Globus pallidus (tissue), 1 donor: ENCODE data around the gene INPP4A.

Experiments
- DNase-seq: peaks from one replicate; pipeline ENCODE4 v3.0.0-alpha.2; 2015; ENCODE audit warnings: low spot score

The INPP4A gene

DNA sequence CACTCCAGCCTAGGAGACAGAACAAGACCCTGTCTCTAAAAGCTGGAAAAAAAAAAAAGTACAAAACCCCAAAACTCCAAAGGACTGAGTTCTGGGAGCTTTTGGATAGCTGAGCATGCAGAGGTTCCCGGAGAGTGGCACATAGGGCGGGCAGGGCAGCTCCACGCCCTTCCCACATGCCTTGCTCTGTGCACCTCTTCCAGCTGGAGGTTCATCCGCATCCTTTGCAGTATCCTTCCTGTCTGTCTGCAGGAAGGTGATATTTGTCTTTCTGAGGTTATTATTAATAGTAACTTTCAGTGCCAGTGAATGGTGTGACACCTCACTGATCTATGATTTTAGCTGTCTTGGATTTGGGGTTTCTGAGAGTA, 70.2 kb downstream of the INPP4A start:
- no peak for DNase-seq

DNA sequence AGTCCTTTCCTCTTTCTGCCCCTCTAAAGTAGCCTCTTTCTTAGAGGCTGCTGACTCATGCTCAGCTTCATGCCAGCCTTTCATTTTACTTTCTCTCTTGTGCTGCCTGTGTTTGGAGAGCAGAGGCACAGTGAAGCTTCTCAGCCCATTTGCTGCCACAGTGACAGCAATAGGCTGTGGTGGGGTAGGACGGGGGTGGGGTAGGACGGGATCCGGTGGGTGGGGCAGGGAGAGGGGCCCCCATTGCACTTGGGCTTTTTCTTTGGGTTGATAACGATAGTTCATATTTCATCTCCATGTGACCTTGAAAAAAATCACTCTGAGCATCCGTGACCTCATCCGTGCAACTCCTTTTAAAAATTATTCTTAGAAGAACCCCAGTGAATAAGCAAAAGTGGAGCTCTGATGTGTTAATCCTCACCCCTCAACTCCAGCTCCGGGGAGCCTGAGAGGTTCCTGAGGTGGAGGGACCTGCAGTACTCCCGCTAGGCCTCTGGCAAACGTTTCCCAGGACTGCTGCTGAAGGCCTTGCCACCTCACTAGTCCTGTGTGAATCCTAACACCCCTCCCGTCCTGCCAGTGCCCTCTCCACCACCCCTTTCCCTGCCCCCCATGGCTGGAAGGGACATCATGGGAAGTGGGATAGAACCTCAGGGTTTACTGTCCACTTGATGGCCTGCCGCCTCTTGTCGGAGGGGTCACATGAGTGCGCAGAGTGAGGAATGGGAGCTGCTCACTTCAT, 70.8 kb downstream of the INPP4A start:
- no peak for DNase-seq

DNA sequence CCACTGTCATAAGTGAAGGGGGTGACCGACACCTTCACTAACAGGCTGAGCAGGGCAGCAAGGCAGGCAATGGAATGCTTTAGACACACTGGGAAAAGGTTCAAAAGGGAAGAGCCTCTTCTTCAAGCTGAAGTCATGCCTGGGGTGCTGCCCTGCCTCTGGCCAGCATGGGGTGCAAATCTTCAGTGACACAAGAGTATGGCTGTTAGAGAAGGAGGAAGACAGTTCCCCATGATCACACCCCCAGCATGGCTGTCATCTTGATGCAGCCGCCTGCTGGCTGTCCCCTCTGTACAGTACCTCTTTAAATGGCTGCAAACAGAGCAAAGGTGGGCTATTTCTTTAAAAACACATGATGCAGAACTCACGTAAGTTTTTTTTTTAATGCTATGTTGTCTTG, 71.9 kb downstream of the INPP4A start:
- no peak for DNase-seq

DNA sequence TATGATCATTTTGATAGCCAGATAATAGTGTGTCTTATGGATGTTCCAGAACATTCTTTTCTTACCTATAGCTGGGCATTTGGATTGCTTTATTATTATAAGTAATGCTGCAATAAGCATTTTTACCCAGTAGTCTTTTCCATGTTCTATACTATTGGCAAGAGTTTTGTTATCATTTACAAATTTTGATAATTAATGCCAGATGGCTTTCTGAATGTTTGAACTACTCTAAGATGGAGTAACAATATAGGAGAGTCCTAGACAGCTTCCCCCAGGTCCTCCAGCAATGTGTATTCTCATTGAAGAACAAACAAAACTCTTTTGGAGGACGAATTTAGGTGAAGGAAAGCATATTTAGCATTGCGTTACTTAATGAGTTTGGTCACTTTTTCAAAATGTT, 73.0 kb downstream of the INPP4A start:
- DNase-seq: no peak

DNA sequence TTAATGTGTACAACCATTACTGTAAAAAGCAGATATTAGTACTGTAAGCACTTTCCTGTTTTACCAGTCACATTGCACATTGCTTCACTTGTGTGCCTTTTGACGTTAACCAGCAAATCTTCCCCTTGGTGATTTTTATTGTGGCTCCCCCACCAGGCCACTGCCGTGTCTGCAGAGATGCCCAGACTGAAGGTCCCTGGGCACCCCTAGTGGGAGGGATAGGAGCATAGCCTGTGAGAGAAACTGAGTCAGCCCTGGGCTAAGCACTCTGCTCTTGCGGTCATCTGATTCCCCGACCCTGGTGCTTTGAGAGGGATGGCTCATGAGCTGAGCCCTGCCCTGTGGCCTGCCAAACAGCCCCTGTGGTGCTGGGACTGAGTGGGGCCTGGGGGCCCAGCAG, 73.4 kb downstream of the INPP4A start:
- DNase-seq: no peak

DNA sequence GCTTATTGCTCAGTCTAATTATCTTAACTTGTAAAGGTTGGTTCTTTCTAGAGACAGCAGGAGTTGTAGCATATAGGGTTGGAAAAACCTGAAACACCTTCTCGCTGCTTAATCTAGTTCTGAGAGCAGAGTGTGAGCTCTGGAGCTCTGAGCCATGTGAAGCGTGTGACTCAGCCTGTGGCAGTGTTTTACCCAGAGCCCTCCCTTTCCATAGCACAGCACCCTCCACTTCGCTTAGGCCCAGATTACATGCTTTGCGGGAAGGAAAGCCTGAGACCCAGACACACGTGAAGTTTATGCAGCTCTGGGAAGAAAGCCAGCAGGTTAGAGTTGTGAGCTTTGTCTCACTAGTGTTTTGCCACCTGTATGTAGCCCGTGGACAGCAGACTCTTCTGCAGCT, 74.5 kb downstream of the INPP4A start:
- DNase-seq: no peak

DNA sequence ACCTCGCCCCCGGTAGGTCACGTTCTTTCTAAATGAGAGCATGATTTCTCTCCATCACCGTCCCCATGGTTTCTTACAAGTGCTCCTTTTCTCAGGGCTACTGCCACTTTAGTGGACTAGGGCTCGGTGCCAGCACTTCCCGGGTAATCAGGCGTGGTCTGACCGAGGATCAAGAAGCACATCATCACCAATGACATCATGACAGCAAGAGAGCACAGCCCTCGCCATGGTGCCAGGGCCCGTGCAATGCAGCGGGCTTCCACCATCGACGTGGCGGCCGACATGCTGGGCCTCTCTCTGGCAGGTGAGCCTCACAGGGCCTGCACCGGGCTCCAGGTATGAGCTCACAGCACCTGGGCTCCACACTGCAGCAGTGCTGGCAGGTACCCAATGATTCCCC, 75.2 kb downstream of the INPP4A start:
- no peak for DNase-seq

DNA sequence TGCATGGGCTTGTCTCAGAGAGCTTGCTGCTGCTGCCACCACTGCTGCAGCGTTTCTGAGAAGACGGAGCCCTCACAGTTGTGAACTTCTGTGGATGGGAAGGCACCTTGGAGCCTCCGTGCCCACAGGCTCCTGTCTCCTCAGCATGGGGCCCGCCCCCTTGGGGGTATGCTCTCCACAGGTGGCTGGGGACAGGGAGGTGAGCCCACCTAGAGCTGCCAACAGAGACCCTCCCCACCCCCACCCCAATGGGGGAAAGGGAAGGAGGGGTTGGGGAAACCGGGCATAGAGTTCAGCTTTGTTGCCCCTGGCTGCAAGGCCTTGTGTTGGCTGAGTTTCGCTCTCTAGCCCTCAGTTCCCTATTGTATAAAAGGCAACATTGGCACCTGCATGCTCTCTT, 76.1 kb downstream of the INPP4A start:
- DNase-seq: no peak

DNA sequence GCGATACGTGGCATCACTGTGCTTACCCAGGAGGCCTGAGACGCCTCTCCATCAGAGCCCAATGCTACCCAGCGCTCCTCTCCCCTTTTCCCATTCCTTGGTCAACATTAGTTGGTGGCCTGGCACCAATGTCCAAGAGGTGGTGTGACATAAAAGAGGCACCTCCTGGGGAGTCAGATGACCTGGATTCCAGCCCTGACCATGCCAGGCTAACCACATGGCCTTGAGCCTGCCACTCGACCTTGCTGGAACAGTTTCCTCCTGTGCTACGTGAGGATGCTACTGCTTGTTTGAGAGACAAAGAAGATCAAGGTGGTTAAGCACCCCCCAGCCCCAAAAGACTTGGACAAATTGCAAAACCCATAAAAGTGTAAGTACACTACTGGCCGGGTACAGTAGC, 76.6 kb downstream of the INPP4A start:
- DNase-seq: no peak

DNA sequence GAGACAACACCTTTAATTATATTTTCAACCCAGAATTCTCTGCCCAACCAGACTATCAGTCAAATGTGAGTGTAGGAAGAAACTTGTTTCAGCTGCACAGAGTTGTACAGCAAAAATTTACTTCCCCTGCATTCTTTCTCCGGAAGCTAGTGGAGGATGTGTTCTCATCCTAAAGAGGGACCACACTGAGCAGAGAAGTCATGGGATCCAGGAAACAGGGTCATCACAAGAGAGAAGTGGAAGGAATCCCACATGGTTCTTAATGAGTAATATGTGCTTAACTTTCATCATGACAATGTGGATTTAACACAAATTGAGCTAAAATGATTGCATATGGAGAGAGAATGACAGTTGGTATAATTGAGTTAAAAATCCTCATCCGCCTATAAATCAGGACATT, 78.2 kb downstream of the INPP4A start:
- no peak for DNase-seq

DNA sequence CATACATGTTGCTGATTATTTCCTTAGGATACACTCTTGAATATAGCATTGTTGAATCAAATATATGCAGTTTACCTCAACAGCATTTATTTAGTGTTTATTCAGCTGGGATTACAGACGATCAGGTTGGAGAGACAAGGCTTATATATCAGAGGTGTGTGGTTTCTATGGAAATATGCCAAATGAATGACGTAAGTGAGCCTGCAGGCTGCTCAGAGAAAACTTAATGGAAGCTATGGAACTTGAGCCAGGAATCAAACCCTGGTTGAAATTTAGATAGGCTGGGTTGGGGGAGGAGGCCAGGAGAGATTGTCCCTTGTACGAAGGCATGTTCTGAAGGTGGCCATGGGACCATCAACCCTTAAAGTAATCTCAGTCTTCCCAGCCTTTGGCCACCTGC, 79.5 kb downstream of the INPP4A start:
- DNase-seq: no peak

DNA sequence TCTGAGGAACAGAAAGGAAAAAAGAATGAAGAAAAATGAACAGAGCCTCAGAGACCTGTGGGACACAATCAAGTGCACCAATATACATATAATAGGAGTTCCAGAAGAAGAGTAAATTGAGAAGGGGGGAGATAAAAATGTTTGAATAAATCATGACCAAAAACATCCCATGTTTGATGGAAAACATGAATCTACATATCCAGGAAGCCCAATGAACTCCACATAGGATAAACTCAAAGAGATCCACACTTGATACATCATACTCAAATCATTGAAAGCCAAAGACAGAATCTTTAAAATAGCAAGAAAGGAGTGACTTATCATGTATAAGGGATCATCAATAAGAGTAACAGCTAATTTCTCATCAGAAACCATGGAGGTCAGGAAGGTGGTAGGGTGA, 83.7 kb downstream of the INPP4A start:
- DNase-seq: no peak

DNA sequence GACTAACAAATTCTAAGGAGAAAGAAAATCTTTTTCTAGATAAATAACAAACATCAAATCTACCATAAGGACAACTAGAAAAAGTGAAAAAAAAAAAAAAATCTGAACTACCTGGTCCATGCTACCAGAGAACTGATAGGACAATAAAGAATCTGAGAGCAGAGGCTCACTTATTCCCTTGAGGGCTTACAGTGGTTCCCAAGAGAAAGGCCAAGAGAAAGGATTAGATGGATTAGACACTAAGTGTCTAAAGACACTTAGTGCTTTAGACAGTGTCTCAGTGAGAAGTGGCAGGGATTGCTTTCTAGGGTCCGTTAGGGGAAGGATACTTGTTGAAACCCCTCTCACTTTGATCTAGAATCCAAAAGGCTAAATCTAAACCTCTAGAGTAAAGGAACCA, 85.5 kb downstream of the INPP4A start:
- no peak for DNase-seq

DNA sequence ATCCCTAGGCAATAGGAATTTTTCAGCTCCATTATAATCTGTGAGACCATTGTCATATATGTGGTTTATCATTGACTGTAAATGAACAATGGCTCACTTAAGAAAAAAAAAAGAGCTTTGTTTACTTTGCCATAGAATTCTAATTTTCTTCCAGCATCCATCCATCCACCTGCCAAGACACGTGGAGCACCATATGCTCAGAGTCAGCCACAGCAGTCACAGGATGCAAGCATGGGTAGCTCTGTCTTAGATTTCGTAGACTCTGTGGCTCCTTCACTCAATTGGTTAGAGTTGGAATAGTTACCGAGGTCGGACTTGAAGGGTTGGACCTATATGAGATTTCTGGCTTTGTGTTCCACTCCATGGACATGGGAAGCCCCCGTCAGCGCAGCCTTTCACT, 88.1 kb downstream of the INPP4A start:
- no peak for DNase-seq

DNA sequence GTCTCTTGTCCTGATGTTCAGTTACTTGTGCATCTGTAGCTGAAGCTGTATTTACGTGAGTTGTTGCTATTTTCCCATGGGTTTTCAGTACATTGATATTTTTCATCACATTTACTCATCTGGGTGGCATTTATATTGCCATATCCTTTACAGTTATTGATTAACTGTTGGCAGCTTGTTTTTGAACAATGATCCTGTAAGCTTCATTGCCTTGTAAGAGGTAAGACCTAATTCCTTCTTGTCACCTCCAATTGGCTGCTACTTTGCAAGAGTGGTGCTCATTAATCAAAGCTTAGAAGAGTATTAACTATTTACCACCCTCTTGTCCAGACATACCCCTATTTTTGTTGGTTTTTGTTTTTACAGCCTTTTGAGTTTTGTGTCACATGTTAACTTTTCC, 88.9 kb downstream of the INPP4A start:
- DNase-seq: no peak

DNA sequence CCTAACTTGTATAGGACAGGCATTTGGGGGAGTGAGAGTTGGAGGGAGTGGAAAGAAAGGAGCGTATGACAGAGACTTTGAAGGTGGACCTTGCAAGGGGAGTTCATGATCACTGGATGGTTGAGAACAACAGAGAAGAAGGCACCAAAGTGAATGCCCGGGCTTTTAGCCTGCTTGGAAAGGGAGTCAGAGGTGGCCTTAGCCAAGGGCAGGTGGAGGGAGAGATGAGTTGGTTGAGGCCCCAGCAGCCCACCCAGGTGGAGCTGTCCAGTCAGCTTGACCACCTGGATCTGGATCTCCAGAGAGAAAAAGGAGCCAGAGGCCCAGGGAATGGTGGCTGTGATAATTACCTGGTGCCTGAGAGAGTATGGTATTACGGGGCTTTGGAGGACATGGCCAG, 90.1 kb downstream of the INPP4A start:
- no peak for DNase-seq

DNA sequence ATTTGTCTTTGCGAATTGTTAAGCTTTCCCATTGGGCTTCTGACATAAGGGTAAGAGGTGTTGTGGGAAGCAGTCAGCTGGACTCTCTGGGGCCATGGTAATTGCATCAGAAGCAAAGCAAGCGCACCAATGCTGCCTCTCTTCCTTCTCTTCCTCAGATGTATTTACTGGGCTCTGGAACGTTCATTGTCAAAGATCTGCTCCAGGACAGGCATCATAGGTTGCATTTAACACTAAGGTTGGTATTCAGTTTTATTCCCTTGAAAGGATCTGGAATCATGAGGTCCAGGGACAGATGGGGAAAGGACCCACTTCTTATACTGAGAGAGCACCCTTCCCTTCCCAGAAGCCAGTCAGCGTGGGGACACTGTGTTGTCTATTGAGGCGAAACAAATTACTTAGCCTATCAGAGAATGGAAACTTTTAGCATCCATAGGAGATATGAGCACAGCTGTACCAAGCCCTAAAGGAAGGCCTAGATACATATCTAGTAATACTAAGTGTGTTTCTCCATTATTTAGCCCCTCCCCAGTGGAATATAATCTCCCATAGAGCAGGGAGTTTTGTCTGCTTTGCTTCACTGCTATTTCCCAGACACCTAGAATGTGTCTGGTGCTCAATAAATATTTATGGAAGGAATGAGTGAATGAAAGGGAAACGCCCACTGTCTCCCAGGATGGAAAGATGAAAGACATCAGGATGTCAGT, 91.5 kb downstream of the INPP4A start:
- DNase-seq: no peak

DNA sequence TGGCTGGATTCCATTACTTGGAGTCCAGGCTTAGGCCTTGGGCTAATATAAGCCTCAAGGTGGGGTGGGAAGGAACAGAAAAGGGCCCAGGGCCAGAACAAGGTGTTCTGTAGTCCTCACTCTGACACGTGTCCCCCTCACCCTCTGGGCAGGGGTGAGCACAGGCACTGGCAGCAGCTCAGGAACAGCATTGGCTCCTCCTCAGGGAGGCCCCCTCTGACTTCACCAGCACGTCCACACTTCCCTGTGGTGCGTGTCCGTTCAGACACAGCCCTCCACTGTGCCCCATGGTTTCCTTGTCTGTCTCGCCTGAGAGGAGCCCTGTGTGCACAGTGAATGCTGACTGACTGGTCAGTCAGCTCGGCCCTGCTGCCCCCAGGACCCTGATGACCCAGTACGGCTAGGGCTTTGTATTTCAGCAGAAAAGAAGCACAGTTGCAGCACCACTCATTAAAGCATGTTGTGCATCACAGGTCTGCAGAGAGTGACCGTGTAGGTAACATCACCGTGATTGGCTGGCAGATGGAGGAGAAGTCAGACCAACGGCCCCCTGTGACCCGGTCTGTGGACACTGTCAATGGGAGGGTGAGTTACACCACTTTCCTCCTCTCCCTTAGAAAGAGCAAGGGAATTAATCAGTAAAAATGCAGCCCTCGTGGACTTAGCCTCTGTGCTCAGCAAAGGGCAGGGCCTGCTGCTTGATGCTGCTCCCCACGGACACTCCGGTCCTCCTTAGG, 92.9 kb downstream of the INPP4A start:
- DNase-seq: no peak

DNA sequence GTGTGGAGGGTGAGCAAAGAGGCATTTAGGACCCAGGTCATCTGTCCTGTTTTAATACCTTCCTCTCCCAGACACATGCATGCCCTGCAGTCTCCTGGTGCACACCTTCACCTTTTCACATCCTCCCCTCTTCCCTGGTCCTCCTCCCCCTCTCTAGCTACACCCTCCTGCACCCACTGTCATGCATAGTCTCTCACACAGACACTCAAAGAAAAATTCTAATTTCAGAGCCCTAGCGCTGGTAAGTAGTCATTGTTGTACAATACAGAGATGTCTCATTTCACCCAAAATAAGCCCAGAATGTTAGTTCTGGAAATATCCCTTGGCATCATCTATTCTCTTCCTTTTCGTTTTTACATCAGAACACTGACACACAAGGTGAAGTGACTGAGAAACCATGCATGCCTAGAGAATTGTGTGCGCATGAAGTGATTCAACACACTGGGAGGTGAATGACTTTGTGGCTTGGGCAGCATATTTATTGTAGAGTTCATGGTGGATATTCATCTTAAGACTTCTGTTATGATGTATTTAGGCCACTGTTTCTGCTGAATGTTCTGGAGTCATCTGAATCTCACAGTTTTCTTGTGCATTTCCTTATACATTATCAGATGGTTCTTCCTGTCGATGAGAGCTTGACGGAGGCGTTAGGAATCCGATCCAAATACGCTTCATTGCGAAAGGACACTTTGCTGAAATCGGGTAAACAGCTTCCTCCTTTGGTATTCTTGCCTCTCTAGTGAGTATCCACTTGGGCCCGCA, 93.8 kb downstream of the INPP4A start:
- no peak for DNase-seq

DNA sequence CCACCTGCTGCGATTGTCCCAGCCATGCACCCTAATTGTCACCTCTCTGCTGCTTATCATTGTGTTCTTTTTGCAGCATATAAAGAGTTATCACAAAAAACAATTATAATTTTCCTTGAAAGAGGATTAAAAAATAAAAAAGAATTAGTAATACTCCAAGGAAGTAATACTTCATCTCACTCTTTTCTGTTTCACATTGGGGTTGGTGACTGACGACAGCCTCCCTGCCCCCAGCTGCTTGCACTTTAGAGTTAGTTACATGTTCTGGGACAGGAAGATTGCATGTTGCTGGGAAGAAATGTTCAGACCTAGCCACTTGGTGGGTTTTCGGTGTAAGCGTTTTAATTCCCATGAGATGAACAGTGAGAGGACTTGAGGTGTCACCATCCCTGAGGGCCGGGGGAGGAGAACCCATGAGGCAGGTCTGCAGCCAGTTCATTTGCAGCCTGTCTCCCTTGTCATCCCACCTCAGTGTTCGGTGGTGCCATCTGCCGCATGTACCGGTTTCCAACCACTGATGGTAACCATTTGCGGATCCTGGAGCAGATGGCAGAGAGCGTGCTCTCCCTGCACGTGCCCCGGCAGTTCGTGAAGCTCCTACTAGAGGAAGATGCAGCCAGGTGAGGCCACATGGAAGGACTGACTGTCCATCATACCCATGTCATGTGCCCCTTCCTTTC, 94.5 kb downstream of the INPP4A start:
- DNase-seq: no peak

DNA sequence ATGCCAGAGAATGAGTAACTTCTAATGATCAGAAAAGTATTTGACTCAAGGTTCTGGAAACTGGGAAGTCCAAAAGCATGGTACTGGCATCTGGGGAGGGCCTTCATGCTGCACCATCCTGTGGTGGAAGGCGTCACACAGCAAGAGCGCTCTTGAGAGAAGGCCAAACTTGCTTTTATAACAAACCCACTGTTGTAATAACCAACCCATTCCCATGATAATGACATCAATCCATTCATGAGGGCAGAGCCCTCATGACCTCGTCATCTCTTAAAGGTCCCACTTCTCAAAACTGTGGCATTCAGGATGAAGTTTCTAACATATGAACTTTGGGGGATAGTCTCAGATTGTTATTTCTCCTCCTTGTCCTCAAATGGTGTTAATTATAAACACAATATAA, 95.9 kb downstream of the INPP4A start:
- DNase-seq: no peak

DNA sequence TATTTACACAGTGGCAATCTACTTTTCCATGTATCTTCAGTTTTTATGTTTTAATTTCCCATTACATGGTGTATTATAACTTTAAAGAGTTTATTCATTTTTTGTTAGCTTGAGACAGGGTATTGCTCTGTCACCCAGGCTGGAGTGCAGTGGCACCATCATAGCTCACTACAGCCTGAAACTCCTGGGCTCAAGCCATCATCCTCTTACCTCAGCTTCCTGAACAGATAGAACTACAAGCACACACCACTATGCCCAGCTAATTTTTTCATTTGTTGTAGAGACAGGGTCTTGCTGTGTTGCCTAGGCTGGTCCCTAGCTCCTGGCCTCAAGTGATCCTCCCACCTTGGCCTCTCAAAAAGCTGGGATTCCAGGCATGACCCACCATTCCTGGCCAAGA, 96.8 kb downstream of the INPP4A start:
- no peak for DNase-seq
